T-helper 2 cell treated with Interferon-gamma antibody and Interleukin-4, amounts not matched to agents 5 μg/mL and 100 μg/mL, for 36 hours (primary cell): Measurements from ENCODE around the gene SETD7.
A peak's percentile ranks its signal among the peaks of the same experiment; 100 is the strongest.
"Not testable (repeated sequence)": the region's sequence is repeated elsewhere in the genome, so short reads cannot be mapped to it uniquely, and the experiment has no call there.

Experiments used
- DNase-seq: peaks from one replicate; pipeline ENCODE4 v3.0.0; 2021; ENCODE audit warnings: low spot score
- H3K27ac Mint-ChIP-seq: one replicate; pipeline ENCODE4 v1.8.0; 2021; ENCODE audit warnings: mild to moderate bottlenecking, mixed read lengths
- H3K27me3 Mint-ChIP-seq: one replicate; pipeline ENCODE4 v1.8.0; 2021; ENCODE audit warnings: low read depth, mixed read lengths
- H3K36me3 Mint-ChIP-seq: one replicate; pipeline ENCODE4 v1.8.0; 2021; ENCODE audit warnings: low read depth, mixed read lengths
- H3K4me1 Mint-ChIP-seq: one replicate; pipeline ENCODE4 v1.8.0; 2021; ENCODE audit warnings: low read depth, mixed read lengths
- H3K4me3 Mint-ChIP-seq: one replicate; pipeline ENCODE4 v1.8.0; 2022; ENCODE audit warnings: mild to moderate bottlenecking, moderate library complexity, mixed read lengths
- H3K9me3 Mint-ChIP-seq: one replicate; pipeline ENCODE4 v1.8.0; 2021; ENCODE audit warnings: mixed read lengths

The SETD7 gene

DNA sequence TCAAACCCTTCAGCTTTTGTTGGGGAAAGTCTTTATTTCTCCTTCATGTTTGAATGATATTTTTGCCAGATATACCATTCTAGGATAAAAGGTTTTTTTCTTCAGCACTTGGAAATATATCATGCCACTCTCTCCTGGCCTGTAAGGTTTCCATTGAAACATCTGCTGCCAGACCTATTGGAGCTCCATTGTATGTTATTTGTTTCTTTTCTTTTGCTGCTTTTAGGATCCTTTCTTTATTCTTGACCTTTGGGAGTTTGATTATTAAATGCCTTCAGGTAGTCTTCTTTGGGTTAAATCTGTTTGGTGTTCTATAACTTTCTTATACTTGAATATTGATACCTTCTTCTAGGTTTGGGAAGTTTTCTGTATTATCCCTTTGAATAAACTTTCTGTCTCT, 87.3 kb downstream of the SETD7 start:
- H3K9me3 Mint-ChIP-seq, result peaks cover 31% of the 10 kb centered on the region
- not testable (repeated sequence) for DNase-seq, H3K4me1 Mint-ChIP-seq, H3K27ac Mint-ChIP-seq, H3K27me3 Mint-ChIP-seq, H3K4me3 Mint-ChIP-seq
- H3K36me3 Mint-ChIP-seq, result peaks cover 48% of the 10 kb centered on the region

GRCh38 chr4:139465922-139466321, 90.1 kb downstream of the SETD7 start:
- Mint-ChIP-seq H3K36me3 (peaks cover 34% of the 10 kb centered on the region), H3K4me3 (no peak overlapping the region), H3K27ac (no peak overlapping the region), H3K27me3 (no peaks in the 10 kb centered on the region), H3K4me1 (no peaks in the 10 kb centered on the region), H3K9me3 (peaks cover 15% of the 10 kb centered on the region)
- DNase-seq, result no peak

GRCh38 chr4:139464512-139464911, 91.5 kb downstream of the SETD7 start:
- Mint-ChIP-seq H3K36me3 (peaks cover 30% of the 10 kb centered on the region), H3K9me3 (peaks cover 15% of the 10 kb centered on the region)
- not testable (repeated sequence) for DNase-seq, H3K4me3 Mint-ChIP-seq, H3K27ac Mint-ChIP-seq, H3K27me3 Mint-ChIP-seq, H3K4me1 Mint-ChIP-seq

DNA sequence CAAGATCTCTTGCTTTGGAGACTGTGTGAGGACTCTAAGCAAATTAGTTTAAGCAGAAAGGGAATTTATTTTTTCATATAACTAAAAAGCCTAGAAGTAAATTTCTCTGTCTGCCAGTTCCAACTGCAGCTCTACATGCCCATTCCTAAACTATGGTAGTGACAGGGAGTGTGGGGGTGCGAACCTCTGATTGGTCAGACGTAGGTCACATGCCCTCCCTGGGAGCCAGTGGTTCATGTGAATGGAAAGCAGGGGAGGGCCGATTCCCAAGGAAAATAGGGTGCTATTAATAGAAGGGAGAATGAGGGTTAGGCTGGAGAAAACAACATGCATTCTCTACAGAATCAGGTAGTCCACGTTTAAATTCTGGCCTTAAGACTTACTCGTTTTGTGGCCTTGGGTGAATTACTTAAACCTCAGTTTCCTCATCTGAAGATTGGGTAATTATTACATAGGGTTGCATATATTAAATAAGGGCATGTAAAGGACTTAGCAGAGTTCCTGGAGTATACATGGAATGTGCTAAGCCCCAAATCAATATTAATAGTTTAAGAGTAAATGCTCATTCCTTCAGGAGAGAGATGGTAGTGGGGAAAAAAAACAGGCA, 94.9 kb downstream of the SETD7 start:
- Mint-ChIP-seq H3K36me3 (peaks cover 24% of the 10 kb centered on the region), H3K27me3 (no peaks in the 10 kb centered on the region), H3K27ac (no peak overlapping the region), H3K4me1 (peaks cover 32% of the 10 kb centered on the region), H3K9me3 (no peaks in the 10 kb centered on the region), H3K4me3 (no peak overlapping the region)
- no peak for DNase-seq

DNA sequence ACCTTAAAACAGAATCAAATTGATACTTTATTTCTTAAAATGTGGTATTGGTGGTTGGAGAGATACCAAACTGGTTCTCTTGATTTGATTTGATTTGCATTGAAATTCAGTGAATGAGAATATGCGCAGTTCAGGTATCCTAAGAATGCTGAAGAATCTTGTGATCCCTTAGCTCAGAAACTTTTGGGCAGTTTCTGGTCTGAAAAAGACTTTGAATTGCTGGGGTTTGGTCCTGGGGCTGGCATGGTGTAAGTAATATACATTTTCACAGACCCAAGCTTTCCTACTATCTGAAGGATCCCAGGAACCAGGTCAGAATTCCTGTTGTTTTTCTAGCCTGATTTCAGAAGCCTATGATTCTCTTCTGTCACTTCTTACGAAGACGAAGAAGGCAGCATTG, 95.5 kb downstream of the SETD7 start:
- H3K9me3 Mint-ChIP-seq, result no peaks in the 10 kb centered on the region
- H3K36me3 Mint-ChIP-seq, result peaks cover 22% of the 10 kb centered on the region
- no peak overlapping the region for H3K4me3 Mint-ChIP-seq
- peaks cover 37% of the 10 kb centered on the region for H3K4me1 Mint-ChIP-seq
- H3K27ac Mint-ChIP-seq, result no peak overlapping the region
- H3K27me3 Mint-ChIP-seq, result no peaks in the 10 kb centered on the region
- no peak for DNase-seq

DNA sequence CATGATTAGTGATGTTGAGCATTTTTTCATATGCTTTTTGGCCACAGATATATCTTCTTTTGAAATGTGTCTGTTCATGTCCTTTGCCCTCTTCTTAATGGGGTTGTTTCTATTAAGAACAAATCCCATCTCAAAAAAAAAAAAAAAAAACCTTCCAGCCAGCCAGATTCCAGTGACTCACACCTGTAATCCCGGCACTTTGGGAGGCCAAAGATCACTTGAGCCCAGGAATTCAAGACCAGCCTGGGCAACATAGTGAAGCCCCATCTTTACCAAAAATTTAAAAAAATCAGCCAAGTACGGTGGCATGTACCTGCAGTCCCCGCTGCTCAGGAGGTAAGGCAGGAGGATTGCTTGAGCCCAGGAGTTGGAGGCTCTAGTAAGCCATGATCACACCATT, 97.0 kb downstream of the SETD7 start:
- Mint-ChIP-seq H3K36me3 (peaks cover 22% of the 10 kb centered on the region), H3K4me3 (no peak overlapping the region), H3K9me3 (no peaks in the 10 kb centered on the region), H3K27ac (no peak overlapping the region), H3K4me1 (peaks cover 50% of the 10 kb centered on the region), H3K27me3 (no peaks in the 10 kb centered on the region)
- DNase-seq, result no peak

- H3K36me3 Mint-ChIP-seq, result peaks cover 17% of the 10 kb centered on the region
- peaks cover 50% of the 10 kb centered on the region for H3K4me1 Mint-ChIP-seq
- H3K4me3 Mint-ChIP-seq, result no peak overlapping the region
- no peak overlapping the region for H3K27ac Mint-ChIP-seq
- no peaks in the 10 kb centered on the region for H3K27me3 Mint-ChIP-seq
- no peaks in the 10 kb centered on the region for H3K9me3 Mint-ChIP-seq
- no peak for DNase-seq
Observed at GRCh38 chr4:139458543-139458942, 97.5 kb downstream of the SETD7 start.

- Mint-ChIP-seq H3K4me1 (peaks cover 56% of the 10 kb centered on the region), H3K9me3 (no peaks in the 10 kb centered on the region), H3K4me3 (no peak overlapping the region), H3K27ac (no peak overlapping the region), H3K36me3 (peaks cover 16% of the 10 kb centered on the region), H3K27me3 (no peaks in the 10 kb centered on the region)
- no peak for DNase-seq
Observed at GRCh38 chr4:139457318-139457717, 98.7 kb downstream of the SETD7 start.

GRCh38 chr4:139455126-139455538, 100.9 kb downstream of the SETD7 start:
- Mint-ChIP-seq H3K27ac (peak overlapping the region; percentile 93), H3K36me3 (peaks cover 15% of the 10 kb centered on the region), H3K4me1 (peaks cover 62% of the 10 kb centered on the region), H3K9me3 (no peaks in the 10 kb centered on the region), H3K27me3 (no peaks in the 10 kb centered on the region), H3K4me3 (peak overlapping the region; percentile 92)
- DNase-seq, result no peak

- H3K27ac Mint-ChIP-seq, result peak within 1 kb of the TSS; percentile 100
- H3K4me3 Mint-ChIP-seq, result peak within 1 kb of the TSS; percentile 92
- H3K27me3 Mint-ChIP-seq, result no peaks in the 10 kb centered on the region
- no peaks in the 10 kb centered on the region for H3K9me3 Mint-ChIP-seq
- peaks cover 57% of the 10 kb centered on the region for H3K4me1 Mint-ChIP-seq
- no peak for DNase-seq
- H3K36me3 Mint-ChIP-seq, result peaks cover 11% of the 10 kb centered on the region
Observed at GRCh38 chr4:139454111-139455045, 101.6 kb downstream of the SETD7 start, which contains the start of gene RAB33B. Gene RAB33B (plus strand): TSS chr4:139454121. CDS start chr4:139454196, 75 bp downstream.

- Mint-ChIP-seq H3K9me3 (no peaks in the 10 kb centered on the region), H3K36me3 (peaks cover 7% of the 10 kb centered on the region), H3K27ac (peak overlapping the region; percentile 100), H3K4me1 (peaks cover 49% of the 10 kb centered on the region), H3K4me3 (peak overlapping the region; percentile 92), H3K27me3 (no peaks in the 10 kb centered on the region)
- DNase-seq, result peak; percentile 97
Observed at GRCh38 chr4:139453371-139454110, 102.5 kb downstream of the SETD7 start.

DNA sequence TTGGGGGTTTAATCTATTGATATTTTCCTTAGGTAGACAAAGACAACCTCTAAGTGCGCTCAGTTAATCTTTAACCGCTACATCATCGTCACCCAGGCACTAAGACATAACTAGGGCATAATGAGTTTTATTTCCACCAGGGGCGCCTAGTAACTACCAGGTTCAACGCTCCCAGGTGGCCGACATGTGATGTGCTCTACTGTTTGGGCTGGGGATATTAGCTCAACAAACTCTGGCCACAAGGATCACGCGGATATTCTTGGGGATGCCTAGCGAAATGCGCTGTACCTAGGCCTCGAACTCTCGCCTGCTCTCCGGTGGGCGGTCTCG, 103.0 kb downstream of the SETD7 start:
- Mint-ChIP-seq H3K27ac (peak overlapping the region; percentile 100), H3K4me3 (peak overlapping the region; percentile 92), H3K9me3 (no peaks in the 10 kb centered on the region), H3K4me1 (peaks cover 44% of the 10 kb centered on the region), H3K36me3 (peaks cover 4% of the 10 kb centered on the region), H3K27me3 (no peaks in the 10 kb centered on the region)
- no peak for DNase-seq

- peaks cover 4% of the 10 kb centered on the region for H3K36me3 Mint-ChIP-seq
- peaks cover 37% of the 10 kb centered on the region for H3K4me1 Mint-ChIP-seq
- no peaks in the 10 kb centered on the region for H3K9me3 Mint-ChIP-seq
- peak overlapping the region; percentile 92 for H3K4me3 Mint-ChIP-seq
- H3K27ac Mint-ChIP-seq, result peak overlapping the region; percentile 28
- DNase-seq, result no peak
- H3K27me3 Mint-ChIP-seq, result no peaks in the 10 kb centered on the region
Observed at GRCh38 chr4:139451997-139452396, 104.0 kb downstream of the SETD7 start.

- peaks cover 25% of the 10 kb centered on the region for H3K4me1 Mint-ChIP-seq
Observed at GRCh38 chr4:139450586-139450985, 105.4 kb downstream of the SETD7 start.

More at GRCh38 chr4:139450586-139450985, 105.4 kb downstream of the SETD7 start:
- Mint-ChIP-seq H3K27me3 (no peaks in the 10 kb centered on the region), H3K9me3 (no peaks in the 10 kb centered on the region), H3K27ac (no peak overlapping the region), H3K4me3 (no peak overlapping the region), H3K36me3 (peaks cover 4% of the 10 kb centered on the region)
- DNase-seq, result no peak
